Neural cell (in vitro differentiated cells): Measurements from ENCODE around the gene CNIH1. TPM values are rescaled to one million over a fixed set of nuclear protein-coding genes. Genes with fewer than 3 reads are reported as not detected.

Source experiments
- H2AFZ ChIP-seq: fragments of 200-600, 300-800 bp; sonication (generic), shearing (Covaris generic); 2 replicates; pipeline ENCODE4 v1.6.0; 2014; ENCODE audit warnings: low read depth, mild to moderate bottlenecking, antibody characterized with exemption, low read length, moderate library complexity
- H3F3A ChIP-seq: fragments of 200-600 bp; shearing (Covaris generic); 2 replicates; pipeline ENCODE4 v1.6.1; 2016; ENCODE audit warnings: mild to moderate bottlenecking, moderate library complexity, mixed read lengths, antibody characterized with exemption, low read length; ENCODE audit not compliant: insufficient read depth, poor library complexity, severe bottlenecking
- H3K27ac ChIP-seq: fragments of 200-600, 300-800 bp; sonication (generic), shearing (Covaris generic); 2 replicates; pipeline ENCODE4 v1.5.1; 2014; ENCODE audit warnings: mild to moderate bottlenecking, low read length, moderate library complexity
- H3K27me3 ChIP-seq: fragments of 300-800, 200-600 bp; sonication (generic), shearing (Covaris generic); 2 replicates; pipeline ENCODE4 v1.6.0; 2014; ENCODE audit warnings: mild to moderate bottlenecking, low read depth, low read length, moderate library complexity; ENCODE audit not compliant: insufficient read depth
- H3K36me3 ChIP-seq: fragments of 300-800, 200-600 bp; sonication (generic), shearing (Covaris generic); 2 replicates; pipeline ENCODE4 v1.5.1; 2014; ENCODE audit warnings: mild to moderate bottlenecking, antibody characterized with exemption, low read length, moderate library complexity; ENCODE audit not compliant: insufficient read depth
- H3K4me2 ChIP-seq: fragments of 300-800, 200-600 bp; sonication (generic), shearing (Covaris generic); 2 replicates; pipeline ENCODE4 v1.6.0; 2014; ENCODE audit warnings: mild to moderate bottlenecking, low read length
- H3K4me3 ChIP-seq: fragments of 300-800, 200-600 bp; sonication (generic), shearing (Covaris generic); 2 replicates; pipeline ENCODE4 v1.5.1; 2014; ENCODE audit warnings: mild to moderate bottlenecking, low read length, moderate library complexity
- H3K79me2 ChIP-seq: fragments of 200-600 bp; shearing (Covaris generic); replicated peaks from 2 replicates; pipeline ENCODE4 v1.6.0; 2014; ENCODE audit warnings: mild to moderate bottlenecking, low read length, moderate library complexity; ENCODE audit not compliant: insufficient read depth
- H3K9ac ChIP-seq: fragments of 300-800, 200-600 bp; sonication (generic), shearing (Covaris generic); 2 replicates; pipeline ENCODE4 v1.6.1; 2016; ENCODE audit warnings: mild to moderate bottlenecking, low read length, mixed read lengths
- H3K9me2 ChIP-seq: fragments of 200-600 bp; shearing (Covaris generic); 2 replicates; pipeline ENCODE4 v1.6.1; 2016; ENCODE audit warnings: mild to moderate bottlenecking, low read length, mixed read lengths; ENCODE audit not compliant: insufficient read depth
- H3K9me3 ChIP-seq: fragments of 200-600, 300-800 bp; sonication (generic), shearing (Covaris generic); 2 replicates; pipeline ENCODE4 v1.6.1; 2016; ENCODE audit warnings: mild to moderate bottlenecking, mixed run types, low read length, moderate library complexity, mixed read lengths
- H4K20me1 ChIP-seq: fragments of 200-600 bp; shearing (Covaris generic); 2 replicates; pipeline ENCODE4 v1.6.1; 2016; ENCODE audit warnings: mild to moderate bottlenecking, mixed run types; ENCODE audit not compliant: insufficient read depth
- CTCF ChIP-seq: fragments of 450-650 bp; IDR thresholded peaks from 2 replicates; pipeline ENCODE4 v1.5.1; 2014; ENCODE audit warnings: antibody characterized with exemption, mild to moderate bottlenecking, moderate library complexity; ENCODE audit not compliant: poor library complexity, severe bottlenecking
- EP300 ChIP-seq: fragments of 450-650 bp; conservative IDR thresholded peaks from 2 replicates; pipeline ENCODE4 v1.6.1; 2014; ENCODE audit warnings: antibody characterized with exemption, mild to moderate bottlenecking, moderate library complexity; ENCODE audit not compliant: poor library complexity, severe bottlenecking
- EZH2 ChIP-seq: fragments of 200-600, 300-800 bp; shearing (Covaris generic), sonication (generic); IDR thresholded peaks from 2 replicates; pipeline ENCODE4 v1.6.1; 2014; ENCODE audit warnings: antibody characterized with exemption, low read length, borderline replicate concordance, mild to moderate bottlenecking; ENCODE audit not compliant: insufficient read depth, poor library complexity, severe bottlenecking
- MXI1 ChIP-seq: fragments of 450-650 bp; conservative IDR thresholded peaks from 2 replicates; pipeline ENCODE4 v1.6.1; 2014; ENCODE audit warnings: antibody characterized with exemption, mild to moderate bottlenecking; ENCODE audit not compliant: poor library complexity, severe bottlenecking
- POLR2AphosphoS5 ChIP-seq: IDR thresholded peaks from 2 replicates; pipeline ENCODE4 v1.6.1; 2012
- RAD21 ChIP-seq: fragments of 450-650 bp; conservative IDR thresholded peaks from 2 replicates; pipeline ENCODE4 v1.6.1; 2014; ENCODE audit warnings: antibody characterized with exemption, mild to moderate bottlenecking, moderate library complexity
- REST ChIP-seq: IDR thresholded peaks from 2 replicates; pipeline ENCODE4 v1.6.1; 2012; ENCODE audit warnings: borderline replicate concordance
- SMC3 ChIP-seq: fragments of 450-650 bp; conservative IDR thresholded peaks from 2 replicates; pipeline ENCODE4 v1.6.1; 2014; ENCODE audit warnings: antibody characterized with exemption, mild to moderate bottlenecking, moderate library complexity; ENCODE audit not compliant: poor library complexity
- TAF1 ChIP-seq: IDR thresholded peaks from 2 replicates; pipeline ENCODE4 v1.6.1; 2012; ENCODE audit warnings: low read depth
- polyA plus RNA-seq: library from polyadenylated mRNA; depleted of rRNA; stranded (reverse); fragments of >200 nt; gene quantifications from 2 replicates; pipeline ENCODE4 v1.2.3, GENCODE V29; 2014

The CNIH1 gene
- polyA plus RNA-seq, 1 donor from 2014 or later: 125 TPM

- Histone ChIP-seq H3K4me2 (no peak overlapping the region), H3K36me3 (no peaks in the 10 kb centered on the region), H3K9me2 (no peaks in the 10 kb centered on the region), H3K27me3 (no peaks in the 10 kb centered on the region), H3K4me3 (no peak overlapping the region), H4K20me1 (no peaks in the 10 kb centered on the region), H3K79me2 (no peaks in the 10 kb centered on the region), H3K9me3 (no peaks in the 10 kb centered on the region), H3K27ac (no peak overlapping the region), H2AFZ (no peak overlapping the region), H3F3A (no peaks in the 10 kb centered on the region), H3K9ac (no peak overlapping the region)
- no peak for TF ChIP-seq POLR2AphosphoS5
- no peak for TF ChIP-seq REST
- TF ChIP-seq MXI1: no peak
- TF ChIP-seq EZH2: no peak
- no peak for TF ChIP-seq EP300
- no peak for TF ChIP-seq TAF1
- TF ChIP-seq RAD21: no peak
- no peak for TF ChIP-seq SMC3
- no peak for TF ChIP-seq CTCF
These were observed 34.2 kb upstream of the CNIH1 start for GRCh38 chr14:54475187-54475899.

DNA sequence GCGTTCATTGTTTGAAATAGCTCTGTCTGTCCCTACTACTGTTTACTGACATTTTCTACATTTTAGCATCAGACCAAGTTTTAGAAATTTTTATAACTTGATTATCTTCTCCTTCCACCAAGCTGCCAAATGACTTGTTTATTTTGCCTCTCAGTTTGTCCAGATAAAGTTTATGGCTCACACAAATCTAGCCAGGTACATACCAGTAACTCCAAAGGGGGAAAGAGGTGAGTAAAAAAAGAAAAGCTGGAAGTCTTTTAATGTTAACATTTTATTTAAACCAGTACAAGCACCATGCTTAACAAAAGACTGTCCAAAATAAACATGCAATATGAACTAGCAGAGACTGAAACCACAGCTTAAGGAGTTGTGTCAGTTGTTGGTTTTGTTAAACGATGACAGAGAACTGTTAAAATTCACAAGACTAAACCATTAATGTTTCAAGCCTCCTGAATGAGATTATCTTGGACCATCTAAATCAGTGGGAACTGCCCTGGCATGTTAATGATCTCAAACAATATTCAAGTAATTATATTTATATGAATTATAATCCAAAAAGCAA, 33.1 kb upstream of the CNIH1 start:
- H3K36me3 ChIP-seq: no peaks in the 10 kb centered on the region
- no peaks in the 10 kb centered on the region for H3K9me3 ChIP-seq
- H2AFZ ChIP-seq: no peak overlapping the region
- no peak for TF ChIP-seq RAD21
- no peak for TF ChIP-seq SMC3
- H3K4me3 ChIP-seq: no peak overlapping the region
- no peak overlapping the region for H3K27ac ChIP-seq
- no peaks in the 10 kb centered on the region for H4K20me1 ChIP-seq
- H3K27me3 ChIP-seq: no peaks in the 10 kb centered on the region
- no peaks in the 10 kb centered on the region for H3K9me2 ChIP-seq
- H3K9ac ChIP-seq: no peak overlapping the region
- H3F3A ChIP-seq: no peaks in the 10 kb centered on the region
- no peaks in the 10 kb centered on the region for H3K79me2 ChIP-seq
- no peak overlapping the region for H3K4me2 ChIP-seq
